Omental fat pad (tissue), 4 donors: Measurements from ENCODE around the gene PGS1. TPM values are rescaled to one million over a fixed set of nuclear protein-coding genes. Genes with fewer than 3 reads are reported as not detected.
A peak's percentile ranks its signal among the peaks of the same experiment; 100 is the strongest.

Experiments
- ATAC-seq: fragments of 150-250 bp; one replicate; pipeline ENCODE4 v1.9.1; 2016; ENCODE audit warnings: mild to moderate bottlenecking, moderate library complexity; ENCODE audit not compliant: low FRiP score
- DNase-seq: peaks from one replicate; pipeline ENCODE4 v3.0.0-alpha.2; 2019; ENCODE audit warnings: low spot score
- CTCF ChIP-seq, 3 donors: fragments of 450-650 bp; IDR thresholded peaks; one replicate each; pipeline ENCODE4 v1.5.1; 2016 to 2017; ENCODE audit warnings: antibody characterized with exemption in 3 of 3, mild to moderate bottlenecking in 3 of 3, moderate library complexity in 2 of 3
- total RNA-seq, 4 donors: library from RNA; depleted of rRNA; stranded (reverse); fragments of >200 nt; gene quantifications; one replicate each; pipeline ENCODE4 v1.1.0, GENCODE V29; 2016

Gene PGS1
- total RNA-seq, 4 donors from 2014 or later = 25.8 to 97.2 (median 70.2) TPM

- ATAC-seq (peak; percentile 67), DNase-seq (peak; percentile 60)
- peak in 2 of 3 donors; percentile 87 to 89 for TF ChIP-seq CTCF (IDR thresholded peaks at IDR 0.05)
Observed at GRCh38 chr17:78421534-78422266, 43.3 kb downstream of the PGS1 start.

GRCh38 chr17:78422267-78422605 lies 43.8 kb downstream of the PGS1 start:
- no peak for TF ChIP-seq CTCF (IDR thresholded peaks at IDR 0.05)
- DNase-seq (no peak), ATAC-seq (no peak)

GRCh38 chr17:78422872-78423588 lies 44.6 kb downstream of the PGS1 start:
- no peak for TF ChIP-seq CTCF (IDR thresholded peaks at IDR 0.05)
- DNase-seq = no peak
- no peak for ATAC-seq

- DNase-seq = no peak
- TF ChIP-seq CTCF (IDR thresholded peaks at IDR 0.05) = no peak
- no peak for ATAC-seq
Observed at GRCh38 chr17:78423961-78424675, 45.7 kb downstream of the PGS1 start.

GRCh38 chr17:78425429-78425828 lies 47.0 kb downstream of the PGS1 start:
- ATAC-seq (no peak), DNase-seq (no peak)
- TF ChIP-seq CTCF (IDR thresholded peaks at IDR 0.05) = no peak

GRCh38 chr17:78426293-78426879 lies 47.9 kb downstream of the PGS1 start:
- TF ChIP-seq CTCF (IDR thresholded peaks at IDR 0.05) = no peak
- DNase-seq (no peak), ATAC-seq (no peak)
